Peyer's patch (tissue), 4 donors: ENCODE measurements around the gene AP1S2. TPM values are rescaled to one million over a fixed set of nuclear protein-coding genes. Genes with fewer than 3 reads are reported as not detected.
"Not testable (repeated sequence)": the region's sequence is repeated elsewhere in the genome, so short reads cannot be mapped to it uniquely, and the experiment has no call there.

Experiments used
- DNase-seq, 3 donors: peaks; one replicate each; pipeline ENCODE4 v3.0.0-alpha.2; 2017 to 2019
- H3K27ac ChIP-seq, 4 donors: fragments of 200-600 bp; sonication (generic); one replicate each; pipeline ENCODE4 v1.5.1; 2016 to 2019
- H3K27me3 ChIP-seq, 2 donors: fragments of 200-600 bp; sonication (generic); one replicate each; pipeline ENCODE4 v1.5.1; 2019
- H3K36me3 ChIP-seq, 3 donors: fragments of 200-600 bp; sonication (generic); one replicate each; pipeline ENCODE4 v1.5.1; 2016 to 2019
- H3K4me1 ChIP-seq, 4 donors: fragments of 200-600 bp; sonication (generic); one replicate each; pipeline ENCODE4 v1.5.1; 2016 to 2019
- H3K4me3 ChIP-seq, 4 donors: fragments of 200-600 bp; sonication (generic); 1 replicate in 3 of 4; 2 replicates in 1 of 4; pipeline ENCODE4 v1.5.1; 2016 to 2019; ENCODE audit warnings: mild to moderate bottlenecking in 1 of 4
- H3K9me3 ChIP-seq, 4 donors: fragments of 200-600 bp; sonication (generic); one replicate each; pipeline ENCODE4 v1.5.1; 2016 to 2019; ENCODE audit warnings: mild to moderate bottlenecking in 1 of 4
- POLR2A ChIP-seq, 2 donors: fragments of 450-650 bp; IDR thresholded peaks; one replicate each; pipeline ENCODE4 v1.5.1; 2017; ENCODE audit warnings: antibody characterized with exemption in 2 of 2, mild to moderate bottlenecking in 2 of 2, moderate library complexity in 2 of 2
- total RNA-seq, 4 donors: library from RNA; depleted of rRNA; stranded (reverse); fragments of >200 nt; gene quantifications; one replicate each; pipeline ENCODE4 v1.1.0, GENCODE V29; 2016
- TF ChIP-seq, protein P1 (sequence below), 6 experiments: fragments of 450-650 bp in 4 of 6; fragments of 200-600 bp in 2 of 6; sonication (generic) in 1 of 6; IDR thresholded peaks; one replicate each; pipeline ENCODE4 v1.5.1; 2017 to 2019; ENCODE audit warnings: antibody characterized with exemption in 6 of 6, mild to moderate bottlenecking in 3 of 6, moderate library complexity in 1 of 6

The AP1S2 gene
- total RNA-seq, 4 donors from 2014 or later, result 6.5 to 19.8 (median 10.7) TPM

DNA sequence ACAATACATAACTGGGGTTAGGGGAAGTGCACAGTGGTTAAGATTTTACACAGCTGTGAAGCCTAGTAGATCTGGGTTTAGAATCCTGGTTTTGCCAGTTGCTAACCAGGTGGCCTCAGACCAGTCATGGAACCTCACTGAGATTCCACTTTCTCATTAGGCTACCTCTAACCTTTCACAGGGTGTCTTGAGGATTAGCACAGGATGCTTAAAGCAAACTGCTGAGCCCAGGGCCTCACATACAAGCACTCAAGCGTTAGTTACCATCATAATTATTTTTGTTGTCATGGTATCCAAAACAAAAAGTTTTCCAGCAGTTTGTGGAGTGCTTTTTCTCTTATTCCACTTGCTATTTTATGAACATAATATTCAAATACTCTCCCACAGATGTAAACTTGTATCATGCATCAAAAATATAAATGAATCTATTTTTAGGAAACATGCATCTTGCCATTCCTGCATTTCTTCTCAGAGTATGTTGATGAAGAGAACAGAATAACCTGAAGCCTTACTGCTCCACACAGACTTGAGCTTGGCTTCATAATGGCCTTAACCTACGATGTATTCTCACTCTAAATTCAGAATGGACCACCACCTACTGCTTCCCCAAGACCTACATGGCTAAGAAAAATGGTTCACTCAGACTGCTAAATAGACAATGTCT, 12.6 kb downstream of the AP1S2 start:
- TF ChIP-seq POLR2A (IDR thresholded peaks at IDR 0.05), result no peak
- TF ChIP-seq, protein P1, sequence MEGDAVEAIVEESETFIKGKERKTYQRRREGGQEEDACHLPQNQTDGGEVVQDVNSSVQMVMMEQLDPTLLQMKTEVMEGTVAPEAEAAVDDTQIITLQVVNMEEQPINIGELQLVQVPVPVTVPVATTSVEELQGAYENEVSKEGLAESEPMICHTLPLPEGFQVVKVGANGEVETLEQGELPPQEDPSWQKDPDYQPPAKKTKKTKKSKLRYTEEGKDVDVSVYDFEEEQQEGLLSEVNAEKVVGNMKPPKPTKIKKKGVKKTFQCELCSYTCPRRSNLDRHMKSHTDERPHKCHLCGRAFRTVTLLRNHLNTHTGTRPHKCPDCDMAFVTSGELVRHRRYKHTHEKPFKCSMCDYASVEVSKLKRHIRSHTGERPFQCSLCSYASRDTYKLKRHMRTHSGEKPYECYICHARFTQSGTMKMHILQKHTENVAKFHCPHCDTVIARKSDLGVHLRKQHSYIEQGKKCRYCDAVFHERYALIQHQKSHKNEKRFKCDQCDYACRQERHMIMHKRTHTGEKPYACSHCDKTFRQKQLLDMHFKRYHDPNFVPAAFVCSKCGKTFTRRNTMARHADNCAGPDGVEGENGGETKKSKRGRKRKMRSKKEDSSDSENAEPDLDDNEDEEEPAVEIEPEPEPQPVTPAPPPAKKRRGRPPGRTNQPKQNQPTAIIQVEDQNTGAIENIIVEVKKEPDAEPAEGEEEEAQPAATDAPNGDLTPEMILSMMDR (IDR thresholded peaks at IDR 0.05), result no peak
- Histone ChIP-seq H3K27me3 (no peaks in the 10 kb centered on the region), H3K27ac (no peak overlapping the region), H3K9me3 (no peaks in the 10 kb centered on the region), H3K36me3 (no peaks in the 10 kb centered on the region), H3K4me3 (no peak overlapping the region), H3K4me1 (no peaks in the 10 kb centered on the region)
- DNase-seq, result no peak

DNA sequence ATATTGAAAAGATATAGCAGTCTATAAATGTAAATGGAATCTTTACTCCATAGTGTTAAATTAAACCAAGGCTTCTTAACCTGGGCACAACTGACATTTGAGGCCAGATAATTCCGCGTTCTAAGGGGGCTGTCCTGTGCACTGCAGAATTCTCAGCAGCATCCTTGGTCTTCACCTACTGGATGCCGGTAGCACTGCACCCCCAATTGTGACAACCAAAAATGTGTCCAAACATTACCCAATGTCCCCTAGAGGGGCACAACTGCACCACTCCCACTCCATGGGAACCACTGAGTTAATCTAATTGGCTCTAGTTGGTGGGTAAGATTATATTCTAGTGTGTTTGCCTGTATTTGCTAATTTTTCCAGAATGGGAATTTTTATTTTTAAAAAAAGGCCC, 16.6 kb downstream of the AP1S2 start:
- Histone ChIP-seq H3K9me3 (no peaks in the 10 kb centered on the region), H3K4me3 (no peak overlapping the region), H3K36me3 (no peaks in the 10 kb centered on the region), H3K27me3 (no peaks in the 10 kb centered on the region), H3K27ac (no peak overlapping the region), H3K4me1 (no peaks in the 10 kb centered on the region)
- TF ChIP-seq POLR2A (IDR thresholded peaks at IDR 0.05), result no peak
- TF ChIP-seq, protein P1 (IDR thresholded peaks at IDR 0.05), result peak in 1 of 6 experiments; percentile 14
- DNase-seq, result no peak

DNA sequence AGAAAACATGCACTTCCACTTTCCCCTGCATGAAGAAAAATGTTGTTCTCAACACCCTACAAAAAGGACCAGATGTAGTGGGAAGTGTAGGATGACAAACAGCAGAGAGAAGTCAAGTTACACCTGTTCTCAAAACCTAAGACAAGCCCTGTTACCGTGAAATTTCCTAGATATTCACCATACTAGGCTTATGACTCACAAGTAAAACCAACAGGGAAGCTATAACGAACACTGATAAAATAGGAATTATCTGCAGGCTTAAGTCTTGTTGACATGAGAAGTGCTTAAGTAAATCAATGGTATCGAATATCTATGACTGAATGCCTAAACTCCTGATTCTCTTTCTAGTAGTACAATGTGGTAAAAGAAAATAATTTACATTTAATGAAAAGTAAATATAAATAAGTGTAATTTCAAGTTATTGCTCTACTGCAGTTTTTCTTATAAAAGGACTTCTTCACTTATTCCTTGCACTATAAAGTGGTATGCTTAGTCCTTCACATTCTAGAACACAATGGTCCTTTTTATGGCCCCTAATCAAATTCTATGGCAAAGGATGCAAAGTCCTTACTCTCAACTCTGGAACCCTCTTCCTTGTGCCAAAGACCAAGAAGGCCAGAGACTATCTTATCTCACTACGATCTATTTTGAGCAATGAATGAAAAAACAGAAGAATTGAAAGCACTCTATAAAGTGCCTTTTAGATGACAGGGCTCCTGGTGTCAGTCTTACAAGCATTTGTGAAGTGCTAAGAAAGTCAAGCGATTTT, 19.6 kb downstream of the AP1S2 start:
- no peak overlapping the region for H3K4me3 ChIP-seq
- TF ChIP-seq, protein P1 (IDR thresholded peaks at IDR 0.05), result no peak
- no peak for TF ChIP-seq POLR2A (IDR thresholded peaks at IDR 0.05)
- H3K4me1 ChIP-seq, result no peaks in the 10 kb centered on the region
- peak overlapping the region in 1 of 4 donors; percentile 12 for H3K27ac ChIP-seq
- H3K36me3 ChIP-seq, result no peaks in the 10 kb centered on the region
- H3K9me3 ChIP-seq, result no peaks in the 10 kb centered on the region
- no peaks in the 10 kb centered on the region for H3K27me3 ChIP-seq
- no peak for DNase-seq

DNA sequence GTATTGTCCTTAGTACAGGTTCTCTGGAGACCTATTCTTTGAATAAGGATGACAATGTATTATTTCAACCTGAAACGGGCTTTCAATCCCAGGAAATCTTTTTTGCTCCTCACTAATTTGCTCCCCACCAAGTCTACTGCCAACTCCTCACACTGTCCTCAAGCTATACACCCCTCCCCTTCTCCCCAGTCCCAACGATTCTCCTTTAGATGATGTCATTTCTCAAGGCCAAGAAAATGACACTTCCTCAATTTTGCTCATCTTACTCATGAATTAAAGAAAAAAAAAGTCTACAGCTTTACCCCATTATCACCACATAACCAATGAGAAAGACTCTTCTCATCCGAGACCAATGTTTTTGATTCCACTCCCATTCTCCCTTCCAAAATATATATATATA, 20.6 kb downstream of the AP1S2 start:
- no peak for DNase-seq
- Histone ChIP-seq H3K36me3 (no peaks in the 10 kb centered on the region), H3K27me3 (no peaks in the 10 kb centered on the region), H3K4me1 (no peaks in the 10 kb centered on the region), H3K27ac (no peak overlapping the region), H3K4me3 (no peak overlapping the region), H3K9me3 (no peaks in the 10 kb centered on the region)
- TF ChIP-seq POLR2A (IDR thresholded peaks at IDR 0.05), result no peak
- TF ChIP-seq, protein P1 (IDR thresholded peaks at IDR 0.05), result no peak

DNA sequence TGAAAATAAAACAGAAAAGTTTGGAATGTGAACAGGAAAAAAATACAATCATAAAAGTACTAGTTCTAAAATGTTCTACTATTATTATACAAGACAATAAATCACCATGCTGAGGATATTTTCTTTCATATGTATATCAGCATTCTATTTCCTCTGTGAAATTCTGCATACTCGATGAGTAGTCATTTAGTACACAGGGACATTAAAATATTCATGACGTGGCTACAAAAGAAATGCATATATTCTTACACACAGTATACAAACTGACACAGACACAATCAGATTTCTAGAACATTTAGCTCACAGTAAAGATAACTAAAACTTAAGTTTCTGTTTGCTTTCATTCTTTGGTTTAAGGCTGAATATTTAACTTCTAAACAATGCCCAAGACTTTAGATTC, 23.3 kb downstream of the AP1S2 start:
- not testable (repeated sequence) for H3K27ac ChIP-seq

DNA sequence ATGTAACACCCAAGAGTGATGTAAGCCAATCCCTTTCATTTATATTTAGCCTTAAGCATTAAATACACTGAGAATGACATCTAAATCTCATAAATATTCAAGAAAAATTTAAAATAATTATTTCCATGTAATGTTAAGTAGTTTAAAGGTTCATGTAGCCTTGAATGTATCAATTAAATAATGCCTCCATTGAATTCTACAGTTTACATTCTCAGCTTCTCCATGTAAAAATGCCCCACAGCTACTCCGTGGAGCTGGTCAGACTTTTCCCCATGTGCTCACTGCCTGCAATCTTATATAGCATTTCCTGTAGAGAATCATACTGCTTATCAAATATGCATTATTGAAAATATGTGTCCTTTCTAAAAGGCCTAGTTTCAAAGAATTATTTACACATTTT, 25.4 kb downstream of the AP1S2 start:
- no peak overlapping the region for H3K4me3 ChIP-seq
- no peaks in the 10 kb centered on the region for H3K4me1 ChIP-seq
- no peaks in the 10 kb centered on the region for H3K36me3 ChIP-seq
- no peak overlapping the region for H3K27ac ChIP-seq
- no peaks in the 10 kb centered on the region for H3K9me3 ChIP-seq
- no peak for DNase-seq
- TF ChIP-seq, protein P1 (IDR thresholded peaks at IDR 0.05), result no peak
- TF ChIP-seq POLR2A (IDR thresholded peaks at IDR 0.05), result no peak
- no peaks in the 10 kb centered on the region for H3K27me3 ChIP-seq

More for the DNA sequence above, 23.3 kb downstream of the AP1S2 start:
- H3K4me3 ChIP-seq, H3K36me3 ChIP-seq, H3K9me3 ChIP-seq, DNase-seq, H3K27me3 ChIP-seq, H3K4me1 ChIP-seq: not testable (repeated sequence)
